ENCODE data around the gene AJUBA.

- TF ChIP-seq, protein P1, sequence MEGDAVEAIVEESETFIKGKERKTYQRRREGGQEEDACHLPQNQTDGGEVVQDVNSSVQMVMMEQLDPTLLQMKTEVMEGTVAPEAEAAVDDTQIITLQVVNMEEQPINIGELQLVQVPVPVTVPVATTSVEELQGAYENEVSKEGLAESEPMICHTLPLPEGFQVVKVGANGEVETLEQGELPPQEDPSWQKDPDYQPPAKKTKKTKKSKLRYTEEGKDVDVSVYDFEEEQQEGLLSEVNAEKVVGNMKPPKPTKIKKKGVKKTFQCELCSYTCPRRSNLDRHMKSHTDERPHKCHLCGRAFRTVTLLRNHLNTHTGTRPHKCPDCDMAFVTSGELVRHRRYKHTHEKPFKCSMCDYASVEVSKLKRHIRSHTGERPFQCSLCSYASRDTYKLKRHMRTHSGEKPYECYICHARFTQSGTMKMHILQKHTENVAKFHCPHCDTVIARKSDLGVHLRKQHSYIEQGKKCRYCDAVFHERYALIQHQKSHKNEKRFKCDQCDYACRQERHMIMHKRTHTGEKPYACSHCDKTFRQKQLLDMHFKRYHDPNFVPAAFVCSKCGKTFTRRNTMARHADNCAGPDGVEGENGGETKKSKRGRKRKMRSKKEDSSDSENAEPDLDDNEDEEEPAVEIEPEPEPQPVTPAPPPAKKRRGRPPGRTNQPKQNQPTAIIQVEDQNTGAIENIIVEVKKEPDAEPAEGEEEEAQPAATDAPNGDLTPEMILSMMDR (IDR thresholded peaks at IDR 0.05), result no peak
- TF ChIP-seq POLR2A (IDR thresholded peaks at IDR 0.05), result no peak
These were observed 15.4 kb upstream of the AJUBA start for GRCh38 chr14:22997676-22998323.
